ENCODE results near the gene ERVFRD-1.

DNA sequence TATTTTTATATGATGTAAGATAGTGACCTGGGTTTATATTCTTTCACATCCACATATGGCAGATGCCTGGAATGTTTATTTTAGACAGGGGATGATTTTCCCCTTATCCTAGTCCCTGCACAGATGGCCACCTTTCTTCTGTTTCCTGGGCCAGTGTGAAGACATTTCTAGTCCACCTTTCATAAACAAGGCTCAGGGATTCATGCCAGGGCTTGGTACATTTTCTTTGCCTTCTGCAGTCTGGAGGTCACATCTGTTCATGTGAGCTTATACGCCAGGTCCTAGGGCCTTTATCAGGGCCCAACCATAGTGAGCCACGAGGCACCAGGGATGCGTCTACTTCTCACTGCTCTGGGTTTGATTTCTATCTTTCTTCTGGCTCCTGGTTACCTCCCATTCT lies 38.0 kb upstream of the ERVFRD-1 start:
- TF ChIP-seq CTCF (IDR thresholded peaks at IDR 0.05) (no peak), POLR2A (IDR thresholded peaks at IDR 0.05) (no peak)
